ENCODE results near the gene SMOC1. TPM values are rescaled to one million over a fixed set of nuclear protein-coding genes. Genes with fewer than 3 reads are reported as not detected.

Gene SMOC1
- total and polyA plus RNA-seq, 9 of the 15 experiments (the other 6 are each of a cell fraction or from before 2014, with no cell fraction given) = 0.04 TPM; not detected in 8

- TF ChIP-seq ZBTB5 (IDR thresholded peaks at IDR 0.05) (no peak), CREM (IDR thresholded peaks at IDR 0.05; ENCODE audit: low read depth) (no peak), ZZZ3 (IDR thresholded peaks at IDR 0.05) (no peak), GATAD2A (IDR thresholded peaks at IDR 0.05) (no peak), CHCHD3 (CRISPR knock-in tag; IDR thresholded peaks at IDR 0.05) (no peak), HMG20A (CRISPR knock-in tag; conservative IDR thresholded peaks at IDR 0.05) (no peak), DACH1 (IDR thresholded peaks at IDR 0.05; ENCODE audit: partially characterized antibody) (no peak), MAFG (tag; conservative IDR thresholded peaks at IDR 0.05) (no peak), CBX8 (IDR thresholded peaks at IDR 0.05; ENCODE audit: borderline replicate concordance, extremely low read depth, low read depth, low read length, poor library complexity, severe bottlenecking) (no peak), HMGN3 (IDR thresholded peaks at IDR 0.05; ENCODE audit: borderline replicate concordance, extremely low read depth, insufficient read length, low read depth, low read length) (no peak), ZNF398 (CRISPR knock-in tag; IDR thresholded peaks at IDR 0.05) (no peak), TAL1 (IDR thresholded peaks at IDR 0.05) (no peak), PTTG1 (tag; IDR thresholded peaks at IDR 0.05; ENCODE audit: low read depth) (no peak), SAFB (IDR thresholded peaks at IDR 0.05; ENCODE audit: borderline replicate concordance, low read depth, low read length) (no peak)
- TF ChIP-seq, protein P1, sequence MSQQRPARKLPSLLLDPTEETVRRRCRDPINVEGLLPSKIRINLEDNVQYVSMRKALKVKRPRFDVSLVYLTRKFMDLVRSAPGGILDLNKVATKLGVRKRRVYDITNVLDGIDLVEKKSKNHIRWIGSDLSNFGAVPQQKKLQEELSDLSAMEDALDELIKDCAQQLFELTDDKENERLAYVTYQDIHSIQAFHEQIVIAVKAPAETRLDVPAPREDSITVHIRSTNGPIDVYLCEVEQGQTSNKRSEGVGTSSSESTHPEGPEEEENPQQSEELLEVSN (IDR thresholded peaks at IDR 0.05; ENCODE audit: borderline replicate concordance in 1 of 2, extremely low read depth in 1 of 2, insufficient read depth in 1 of 2, insufficient read length in 1 of 2, low read depth in 1 of 2, low read length in 1 of 2, poor library complexity in 1 of 2, severe bottlenecking in 1 of 2) = no peak
Observed at GRCh38 chr14:69910871-69911270, 31.7 kb downstream of the SMOC1 start (continued).
